ENCODE measurements around the gene FIGNL2.
A peak's percentile ranks its signal among the peaks of the same experiment; 100 is the strongest.
"Not testable (repeated sequence)": the region's sequence is repeated elsewhere in the genome, so short reads cannot be mapped to it uniquely, and the experiment has no call there.

The FIGNL2 gene

GRCh38 chr12:51848326-51848727 lies at the start of gene FIGNL2:
Gene FIGNL2, minus strand, starts transcription at chr12:51848718. Its CDS starts 26,305 bp downstream, at chr12:51822413.
- intact Hi-C loops (cut with DNase I) = no loop called here
- DNase-seq = no peak

- DNase-seq = peak in 1 of 42 donors; percentile 2
- intact Hi-C loops (cut with DNase I) = loop anchor here (10.0 kb wide), 1 partner anchor 88 kb away; no protein-coding TSS in a partner anchor
Measured at GRCh38 chr12:51897181-51897580, 48.7 kb upstream of the FIGNL2 start.

- peak in 1 of 42 donors; percentile 2 for DNase-seq
- intact Hi-C loops (cut with DNase I) = loop anchor here (10.0 kb wide), 1 partner anchor 89 kb away; no protein-coding TSS in a partner anchor
Measured at GRCh38 chr12:51896236-51896635, 47.7 kb upstream of the FIGNL2 start.

GRCh38 chr12:51895378-51896135 lies 47.0 kb upstream of the FIGNL2 start:
- peak in 1 of 42 donors; percentile 24 for DNase-seq
- intact Hi-C loops (cut with DNase I) = loop anchor here (10.0 kb wide), 1 partner anchor 89 kb away; no protein-coding TSS in a partner anchor

GRCh38 chr12:51893786-51894185 lies 45.3 kb upstream of the FIGNL2 start:
- intact Hi-C loops (cut with DNase I) = loop anchor here (10.0 kb wide), 1 partner anchor 91 kb away; no protein-coding TSS in a partner anchor

GRCh38 chr12:51891843-51892242 lies 43.3 kb upstream of the FIGNL2 start:
- intact Hi-C loops (cut with DNase I) = loop anchor here (10.0 kb wide), 1 partner anchor 93 kb away; no protein-coding TSS in a partner anchor
- no peak for DNase-seq

More at GRCh38 chr12:51893786-51894185, 45.3 kb upstream of the FIGNL2 start:
- no peak for DNase-seq

GRCh38 chr12:51890511-51891171 lies 42.1 kb upstream of the FIGNL2 start:
- intact Hi-C loops (cut with DNase I) = loop anchor here (10.0 kb wide), 1 partner anchor 94 kb away; no protein-coding TSS in a partner anchor
- DNase-seq = peak in 1 of 42 donors; percentile 17

GRCh38 chr12:51890133-51890464 lies 41.6 kb upstream of the FIGNL2 start:
- intact Hi-C loops (cut with DNase I) = loop anchor here (10.0 kb wide), 1 partner anchor 95 kb away; no protein-coding TSS in a partner anchor
- DNase-seq = no peak

GRCh38 chr12:51889216-51890132 lies 41.0 kb upstream of the FIGNL2 start:
- DNase-seq = peak in 1 of 42 donors; percentile 18
- intact Hi-C loops (cut with DNase I) = loop anchor here (10.0 kb wide), 1 partner anchor 95 kb away; no protein-coding TSS in a partner anchor

- intact Hi-C loops (cut with DNase I) = no loop called here
- peak in 1 of 42 donors; percentile 10 for DNase-seq
Measured at GRCh38 chr12:51888316-51889215, 40.0 kb upstream of the FIGNL2 start.

GRCh38 chr12:51887476-51888315 lies 39.2 kb upstream of the FIGNL2 start, which contains the start of gene ANKRD33:
Gene ANKRD33, plus strand, starts transcription at chr12:51888103. Its CDS starts 84 bp downstream, at chr12:51888187.
- intact Hi-C loops (cut with DNase I) = no loop called here

GRCh38 chr12:51886021-51886710 lies 37.6 kb upstream of the FIGNL2 start:
- intact Hi-C loops (cut with DNase I) = no loop called here
- DNase-seq = peak in 27 of 42 donors; percentile 16 to 74 (median 45)

More at GRCh38 chr12:51887476-51888315, 39.2 kb upstream of the FIGNL2 start, which contains the start of gene ANKRD33:
- peak in 1 of 42 donors; percentile 22 for DNase-seq

- intact Hi-C loops (cut with DNase I); DNase-seq: not testable (repeated sequence)
Measured at GRCh38 chr12:51885294-51886020, 36.9 kb upstream of the FIGNL2 start.

GRCh38 chr12:51884676-51885229 lies 36.2 kb upstream of the FIGNL2 start:
- intact Hi-C loops (cut with DNase I) = no loop called here

More at GRCh38 chr12:51884676-51885229, 36.2 kb upstream of the FIGNL2 start:
- peak in 1 of 42 donors; percentile 6 for DNase-seq
